Measurements from ENCODE around the gene HRH3.

HRH3 gene

DNA sequence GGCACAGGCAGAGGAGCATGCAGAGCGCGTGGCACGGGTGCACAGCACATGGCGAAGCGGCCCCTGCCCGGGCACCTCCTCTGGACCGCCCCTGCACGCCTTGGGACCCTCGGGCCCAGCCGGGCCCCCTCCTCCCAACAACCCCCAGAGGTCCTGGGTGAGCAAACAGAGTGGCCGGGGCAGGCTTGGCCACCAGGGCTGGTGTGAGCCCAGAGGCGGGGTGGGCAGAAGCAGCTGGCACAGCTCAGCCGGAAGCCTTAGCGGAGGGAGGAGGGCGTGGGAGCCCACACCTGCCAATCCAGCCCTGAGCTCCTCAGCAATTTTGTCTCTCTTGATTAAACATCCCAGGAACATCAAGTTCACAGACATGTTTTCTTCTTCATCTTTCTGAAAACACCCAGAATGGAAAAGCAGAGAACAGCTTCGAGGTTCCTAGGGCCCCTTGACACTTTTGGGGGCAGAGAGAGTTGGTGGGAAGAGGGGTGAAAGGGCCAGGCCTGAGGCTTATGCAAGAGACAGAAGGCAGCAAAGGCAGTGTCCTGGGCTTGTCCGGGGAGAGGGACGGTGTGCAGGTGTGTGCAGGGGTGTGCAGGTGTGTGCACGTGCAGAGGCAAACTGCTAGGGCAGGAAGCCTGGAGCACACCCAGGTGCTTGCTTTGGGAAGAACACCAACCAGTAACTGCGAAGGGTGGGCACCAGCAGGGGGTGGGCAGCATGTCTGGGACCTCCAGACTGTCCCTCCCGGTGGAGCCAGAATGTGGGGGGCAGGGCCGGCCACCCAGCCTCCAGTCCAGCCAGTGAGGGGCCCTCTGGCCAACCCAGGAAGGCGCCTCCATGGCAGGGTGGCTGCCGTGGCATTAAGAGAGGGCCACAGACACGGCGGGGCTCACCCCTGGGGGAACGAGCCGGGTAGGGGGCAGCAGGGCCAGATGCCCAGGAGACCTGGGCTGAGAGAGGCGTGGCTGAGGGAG lies 4.8 kb downstream of the HRH3 start:
- DNase-seq: no peak

GRCh38 chr20:62214067-62214466 lies 6.0 kb downstream of the HRH3 start:
- DNase-seq: no peak

GRCh38 chr20:62212299-62212698 lies 7.8 kb downstream of the HRH3 start:
- DNase-seq: no peak

- no peak for DNase-seq
Observed at GRCh38 chr20:62211769-62212288, 8.2 kb downstream of the HRH3 start.

- DNase-seq: no peak
Observed at GRCh38 chr20:62211216-62211615, 8.9 kb downstream of the HRH3 start.

DNA sequence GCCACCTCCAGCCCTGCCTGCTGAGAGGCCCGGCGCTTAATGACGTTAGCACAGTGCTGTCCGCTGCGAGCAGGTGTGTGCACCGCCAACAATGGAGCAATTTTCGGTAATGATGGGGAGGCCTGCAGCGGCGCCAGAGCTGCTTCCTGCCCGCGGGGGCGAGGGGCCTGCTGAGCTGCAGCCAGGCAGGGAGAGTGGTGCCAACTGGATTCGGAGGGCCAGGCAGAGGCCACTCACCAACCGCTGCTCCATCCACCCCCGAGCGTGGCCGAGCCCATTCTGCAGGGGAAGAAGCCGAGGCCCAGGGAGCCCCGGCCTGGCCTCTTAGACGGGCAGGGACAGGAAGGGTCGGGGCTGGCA lies 9.6 kb downstream of the HRH3 start:
- no peak for DNase-seq

- DNase-seq: no peak
Observed at GRCh38 chr20:62209850-62210495, 10.1 kb downstream of the HRH3 start.

- DNase-seq: no peak
Observed at GRCh38 chr20:62208795-62209755, 11.0 kb downstream of the HRH3 start.

DNA sequence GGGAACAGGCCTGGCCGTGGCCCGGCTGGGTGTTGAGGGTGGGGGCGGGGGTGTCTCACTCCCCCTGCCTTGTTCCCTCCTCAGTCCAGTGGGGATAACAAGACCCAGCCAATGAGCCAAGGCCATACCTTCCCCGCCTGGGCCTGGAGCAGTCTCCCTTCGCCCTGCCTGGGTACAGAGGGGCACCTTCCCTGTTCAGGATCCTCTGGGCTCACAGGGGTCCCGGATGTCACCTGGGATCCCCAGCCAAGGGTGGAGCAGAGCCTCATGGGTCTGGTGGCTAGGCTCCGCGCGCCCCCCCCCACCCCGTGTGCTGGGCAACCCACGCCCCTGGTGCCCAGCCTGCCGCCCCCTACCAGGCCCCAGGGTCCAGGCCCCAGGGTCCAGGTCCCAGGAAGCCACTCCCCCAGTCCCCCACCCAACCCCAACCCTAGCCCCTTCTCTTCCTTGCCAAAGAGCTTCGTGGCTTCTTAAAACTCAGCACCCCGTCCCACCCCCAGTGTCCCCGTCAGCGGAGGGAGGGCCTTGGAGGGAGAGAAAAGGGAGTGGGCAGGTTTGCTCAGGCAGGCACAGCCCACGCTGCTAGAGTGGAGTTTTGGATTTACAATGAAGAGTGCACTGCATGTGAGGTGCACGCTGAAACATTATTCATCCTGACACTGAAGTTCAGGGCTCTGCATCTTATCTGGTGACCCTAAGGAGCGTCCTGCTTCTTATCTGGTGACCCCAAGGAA lies 11.8 kb downstream of the HRH3 start:
- no peak for DNase-seq

DNA sequence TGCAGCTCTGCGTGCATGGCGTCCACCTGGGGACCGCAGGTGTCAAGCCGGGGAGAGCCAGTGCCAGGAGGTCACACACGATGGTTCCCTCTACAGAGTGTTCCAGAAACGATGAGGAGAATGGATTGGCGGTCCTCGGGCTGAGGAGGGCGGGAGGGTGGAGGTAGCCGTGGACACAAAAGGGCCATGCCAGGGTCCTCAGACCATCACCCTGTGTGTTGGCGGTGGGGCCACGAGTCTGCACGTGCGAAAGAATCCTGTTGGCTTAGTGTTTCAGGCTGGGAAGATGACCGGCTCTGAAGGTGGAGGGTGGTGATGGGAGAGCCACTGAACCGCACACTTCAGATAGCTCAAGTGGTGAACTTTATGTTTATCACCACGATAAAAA lies 13.7 kb downstream of the HRH3 start:
- no peak for DNase-seq

DNA sequence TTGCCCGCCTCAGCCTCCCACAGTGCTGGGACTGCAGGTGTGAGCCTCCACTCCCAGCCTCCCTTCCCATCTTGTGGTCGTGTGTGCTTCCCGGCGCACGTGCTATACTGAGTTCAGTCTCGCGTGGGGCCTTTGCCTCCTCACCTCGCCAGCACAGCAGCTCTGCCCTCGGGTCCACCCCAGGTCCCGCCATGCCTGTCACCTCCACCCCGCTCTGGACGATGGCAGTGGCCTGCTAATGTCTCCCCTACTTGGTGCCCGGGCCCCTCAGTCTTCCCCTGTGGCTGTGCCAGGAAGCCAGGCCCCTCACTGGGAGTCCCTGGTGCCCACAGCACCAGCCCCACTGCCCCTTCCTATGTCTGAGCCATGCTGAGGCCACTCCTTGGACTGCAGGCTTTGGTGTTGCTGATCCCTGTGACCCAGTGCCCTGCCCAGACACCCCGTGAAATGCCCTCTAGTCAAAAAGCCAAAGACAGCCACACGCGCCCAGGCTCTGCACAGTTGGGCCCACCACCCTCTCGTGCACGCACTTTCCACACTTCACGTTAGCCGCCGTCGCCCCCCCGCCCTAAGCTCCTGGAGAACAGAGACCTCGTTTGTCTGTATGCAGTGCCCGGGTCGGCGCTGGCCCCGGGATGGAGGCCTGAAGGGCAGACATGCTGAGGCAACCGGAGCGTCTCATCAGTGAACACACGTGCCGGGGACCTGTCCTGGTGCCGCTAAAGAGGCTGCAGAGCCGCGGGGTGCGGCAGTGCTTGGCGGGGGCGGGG lies 14.3 kb downstream of the HRH3 start:
- DNase-seq: no peak

DNA sequence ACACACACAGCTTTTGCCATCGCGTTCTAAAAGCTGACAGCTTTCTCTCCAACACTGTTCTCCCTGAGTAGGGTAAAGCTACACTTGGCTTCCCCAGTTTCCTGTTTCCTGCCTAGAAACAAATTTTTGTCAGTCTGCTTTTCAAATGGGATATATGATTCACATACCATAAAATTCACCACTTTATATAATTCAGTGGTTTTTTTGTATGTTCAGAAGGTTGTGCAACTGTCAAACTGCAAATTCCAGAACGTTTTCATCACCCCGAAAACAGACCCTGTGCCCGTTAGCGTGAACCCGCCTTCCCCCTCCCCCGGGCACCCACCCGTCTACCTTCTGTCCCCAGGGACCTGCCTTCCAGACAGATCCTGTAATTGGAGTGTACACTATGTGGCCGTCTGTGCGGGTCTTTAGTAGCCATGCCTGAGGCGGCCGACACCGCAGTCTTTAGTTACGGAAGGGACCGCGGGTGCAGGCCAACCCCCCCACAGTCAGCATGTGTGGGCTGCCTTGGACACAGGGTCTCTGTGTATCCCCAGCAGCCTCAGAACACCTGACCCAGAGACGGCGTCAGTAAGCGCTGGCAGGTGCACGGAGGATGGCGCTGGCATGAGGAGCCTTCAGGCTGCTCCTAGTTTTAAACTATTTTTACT lies 16.6 kb downstream of the HRH3 start:
- DNase-seq: no peak

- no peak for DNase-seq
Observed at GRCh38 chr20:62202676-62203377, 17.3 kb downstream of the HRH3 start.

- no peak for DNase-seq
Observed at GRCh38 chr20:62202083-62202395, 18.0 kb downstream of the HRH3 start.

- DNase-seq: no peak
Observed at GRCh38 chr20:62201173-62202082, 18.6 kb downstream of the HRH3 start.

GRCh38 chr20:62200491-62201172 lies 19.4 kb downstream of the HRH3 start:
- no peak for DNase-seq

- DNase-seq: no peak
Observed at GRCh38 chr20:62198931-62199330, 21.1 kb downstream of the HRH3 start.

- no peak for DNase-seq
Observed at GRCh38 chr20:62198496-62198895, 21.6 kb downstream of the HRH3 start.

DNA sequence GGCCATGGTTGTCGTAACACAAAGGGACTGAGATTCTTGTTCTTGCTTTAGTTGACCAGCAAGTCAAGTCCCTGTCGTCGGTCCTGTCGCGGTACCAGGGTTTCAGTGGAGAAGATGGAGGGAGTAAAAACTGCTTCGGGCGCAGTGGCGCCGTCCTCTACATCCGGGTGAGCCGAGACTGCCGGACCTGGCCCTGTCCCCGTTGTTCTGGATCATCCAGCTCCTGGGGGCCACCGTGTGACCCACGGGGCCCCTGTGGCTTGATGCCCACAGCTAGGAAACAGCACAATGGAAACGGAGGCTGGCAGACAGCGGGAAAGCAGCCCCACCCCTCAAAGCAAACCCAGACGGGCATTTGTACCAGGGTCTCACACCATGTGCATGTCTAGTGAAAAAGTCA lies 22.3 kb downstream of the HRH3 start:
- no peak for DNase-seq

All from CD4-positive, alpha-beta T cell treated with Interleukin-17A for 1 hour (primary cell).